Lung (tissue), 12 donors: ENCODE measurements around the gene KCNE4. TPM values are rescaled to one million over a fixed set of nuclear protein-coding genes. Genes with fewer than 3 reads are reported as not detected.

ENCODE experiments used
- ATAC-seq: fragments of 200-7000 bp; cut with Tn5 transposase; one replicate; pipeline ENCODE4 v1.9.1; 2020; ENCODE audit warnings: moderate number of reproducible peaks; ENCODE audit not compliant: insufficient read depth, low FRiP score
- DNase-seq, 3 donors: peaks; one replicate each; pipeline ENCODE4 v3.0.0-alpha.2; 2013 to 2017
- H3K27ac ChIP-seq, 2 donors: one replicate each; pipeline ENCODE4 v1.5.1; 2013; ENCODE audit warnings: mild to moderate bottlenecking in 2 of 2, moderate library complexity in 2 of 2, control low read depth in 1 of 2, inconsistent platforms in 1 of 2, low read depth in 1 of 2, low read length in 1 of 2
- H3K27me3 ChIP-seq, 3 donors: one replicate each; pipeline ENCODE4 v1.5.1; 2013; ENCODE audit warnings: low read length in 2 of 3; ENCODE audit not compliant: control insufficient read depth in 3 of 3, insufficient read depth in 3 of 3
- H3K36me3 ChIP-seq, 4 donors: one replicate each; pipeline ENCODE4 v1.5.1; 2013; ENCODE audit warnings: low read length in 4 of 4, mild to moderate bottlenecking in 1 of 4, moderate library complexity in 1 of 4; ENCODE audit not compliant: control insufficient read depth in 4 of 4, insufficient read depth in 4 of 4
- H3K4me1 ChIP-seq, 5 donors: one replicate each; pipeline ENCODE4 v1.5.1; 2013; ENCODE audit warnings: low read length in 5 of 5, mild to moderate bottlenecking in 2 of 5, moderate library complexity in 1 of 5; ENCODE audit not compliant: control insufficient read depth in 5 of 5, insufficient read depth in 5 of 5
- H3K4me3 ChIP-seq: one replicate; pipeline ENCODE4 v1.5.1; 2013; ENCODE audit warnings: mild to moderate bottlenecking, control low read depth, moderate library complexity
- H3K9ac ChIP-seq, 2 donors: one replicate each; pipeline ENCODE4 v1.5.1; 2013; ENCODE audit warnings: low read length in 2 of 2, control low read depth in 1 of 2; ENCODE audit not compliant: insufficient read depth in 1 of 2
- H3K9me3 ChIP-seq, 4 donors: one replicate each; pipeline ENCODE4 v1.5.1; 2013; ENCODE audit warnings: low read length in 3 of 4, mild to moderate bottlenecking in 1 of 4, moderate library complexity in 1 of 4; ENCODE audit not compliant: control insufficient read depth in 4 of 4, insufficient read depth in 3 of 4
- CTCF ChIP-seq: IDR thresholded peaks from 2 replicates; pipeline ENCODE4 v1.5.1; 2012; ENCODE audit warnings: mild to moderate bottlenecking; ENCODE audit errors: control extremely low read depth, extremely low read depth
- WGBS, 2 donors: extraction: QIAGEN DNeasy Blood & Tissue Kit; methylation state at CpG; one replicate each; pipeline ENCODE4 v1.1.7; 2013; 5-methylcytosine and 5-hydroxymethylcytosine counted together
- polyA plus RNA-seq, 2 donors: library from polyadenylated mRNA; stranded (reverse); fragments of 200-250 nt; gene quantifications; one replicate each; pipeline ENCODE4 v1.2.1, GENCODE V29; 2013
- total RNA-seq, 2 donors: library from RNA; depleted of rRNA in 1 of 2; stranded (reverse); fragments of >200 nt in 1 of 2; gene quantifications; one replicate each; pipeline ENCODE4 v1.2.1, GENCODE V29; 2014 to 2021
- donor health status: control.
- donor health status: control.
- donor health status: Bipolar disorder and iron deficiency.
- donor health status: healthy.
- donor health status: DM: yes; HTN: yes; CAD: no.

Gene KCNE4
- total and polyA plus RNA-seq, 4 donors = 0.79 to 5.3 (median 1.0) TPM

GRCh38 chr2:223043164-223043941 lies 8.6 kb upstream of the KCNE4 start:
- H3K4me1 ChIP-seq = peaks cover 0 to 14% (median 3%) of the 10 kb centered on the region in 5 donors
- TF ChIP-seq CTCF = no peak
- no peaks in the 10 kb centered on the region for H3K9me3 ChIP-seq
- no peak overlapping the region for H3K27ac ChIP-seq
- no peak overlapping the region for H3K4me3 ChIP-seq
- no peak overlapping the region for H3K9ac ChIP-seq
- H3K36me3 ChIP-seq = no peaks in the 10 kb centered on the region
- no peaks in the 10 kb centered on the region for H3K27me3 ChIP-seq
- no peak for ATAC-seq
- 14 to 25% methylated on average over 7 of the region's 7 CpGs for WGBS, 2 donors
- peak in 1 of 3 donors; percentile 47 for DNase-seq

- Histone ChIP-seq H3K4me1 (peaks cover 0 to 14% (median 3%) of the 10 kb centered on the region in 5 donors), H3K27me3 (no peaks in the 10 kb centered on the region), H3K36me3 (no peaks in the 10 kb centered on the region), H3K27ac (no peak overlapping the region), H3K4me3 (no peak overlapping the region), H3K9ac (no peak overlapping the region), H3K9me3 (no peaks in the 10 kb centered on the region)
- no peak for TF ChIP-seq CTCF
- WGBS, 2 donors = 92% methylated on average over 12 of the region's 12 CpGs
- no peak for ATAC-seq
- DNase-seq = peak in 1 of 3 donors; percentile 22
Measured at GRCh38 chr2:223044092-223044836, 7.7 kb upstream of the KCNE4 start.

- no peak for TF ChIP-seq CTCF
- no peak for DNase-seq
- 95 to 96% methylated on average over 5 of the region's 5 CpGs for WGBS, 2 donors
- Histone ChIP-seq H3K36me3 (no peaks in the 10 kb centered on the region), H3K4me1 (peaks cover 0 to 14% (median 3%) of the 10 kb centered on the region in 5 donors), H3K9ac (no peak overlapping the region), H3K9me3 (no peaks in the 10 kb centered on the region), H3K27ac (no peak overlapping the region), H3K4me3 (no peak overlapping the region), H3K27me3 (no peaks in the 10 kb centered on the region)
- ATAC-seq = no peak
Measured at GRCh38 chr2:223044916-223045700, 6.9 kb upstream of the KCNE4 start.
